ENCODE data around the gene SH3BGRL3.

DNA sequence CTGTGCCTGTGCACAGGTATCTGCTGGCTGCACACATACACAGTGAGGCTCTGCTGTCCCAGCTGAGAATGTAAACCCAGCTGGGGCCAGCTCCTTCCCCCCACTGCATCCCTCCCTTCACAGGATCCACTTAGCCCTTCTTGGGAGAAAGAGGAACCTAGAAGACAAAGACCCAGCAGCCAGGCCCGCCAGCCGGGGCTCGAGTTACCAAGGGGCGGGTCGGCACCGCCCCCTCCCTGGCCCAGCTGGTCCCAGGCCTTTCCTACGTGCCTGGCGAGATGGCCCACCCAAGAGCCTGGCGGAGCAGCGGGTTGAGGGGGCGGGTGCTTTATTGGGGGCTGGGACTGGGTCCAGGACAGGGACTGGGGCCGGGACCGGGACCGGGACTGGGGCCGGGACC is 2.1 kb downstream of the SH3BGRL3 start:
- TF ChIP-seq, protein P1, sequence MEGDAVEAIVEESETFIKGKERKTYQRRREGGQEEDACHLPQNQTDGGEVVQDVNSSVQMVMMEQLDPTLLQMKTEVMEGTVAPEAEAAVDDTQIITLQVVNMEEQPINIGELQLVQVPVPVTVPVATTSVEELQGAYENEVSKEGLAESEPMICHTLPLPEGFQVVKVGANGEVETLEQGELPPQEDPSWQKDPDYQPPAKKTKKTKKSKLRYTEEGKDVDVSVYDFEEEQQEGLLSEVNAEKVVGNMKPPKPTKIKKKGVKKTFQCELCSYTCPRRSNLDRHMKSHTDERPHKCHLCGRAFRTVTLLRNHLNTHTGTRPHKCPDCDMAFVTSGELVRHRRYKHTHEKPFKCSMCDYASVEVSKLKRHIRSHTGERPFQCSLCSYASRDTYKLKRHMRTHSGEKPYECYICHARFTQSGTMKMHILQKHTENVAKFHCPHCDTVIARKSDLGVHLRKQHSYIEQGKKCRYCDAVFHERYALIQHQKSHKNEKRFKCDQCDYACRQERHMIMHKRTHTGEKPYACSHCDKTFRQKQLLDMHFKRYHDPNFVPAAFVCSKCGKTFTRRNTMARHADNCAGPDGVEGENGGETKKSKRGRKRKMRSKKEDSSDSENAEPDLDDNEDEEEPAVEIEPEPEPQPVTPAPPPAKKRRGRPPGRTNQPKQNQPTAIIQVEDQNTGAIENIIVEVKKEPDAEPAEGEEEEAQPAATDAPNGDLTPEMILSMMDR (IDR thresholded peaks at IDR 0.05; ENCODE audit: insufficient read depth, low read depth, low read length), result no peak
- no peak for TF ChIP-seq EZH2 (IDR thresholded peaks at IDR 0.05; ENCODE audit: insufficient read depth, low read length)

All from astrocyte (in vitro differentiated cells and primary cell).